Germinal center (tissue), 1 donor: ENCODE measurements around the gene GSTT2B.
"Not testable (repeated sequence)": the region's sequence is repeated elsewhere in the genome, so short reads cannot be mapped to it uniquely, and the experiment has no call there.

Source experiments
- DNase-seq: peaks from one replicate; pipeline ENCODE4 v3.0.0; 2012; ENCODE audit warnings: mixed read lengths, low spot score

Gene GSTT2B, protein sequence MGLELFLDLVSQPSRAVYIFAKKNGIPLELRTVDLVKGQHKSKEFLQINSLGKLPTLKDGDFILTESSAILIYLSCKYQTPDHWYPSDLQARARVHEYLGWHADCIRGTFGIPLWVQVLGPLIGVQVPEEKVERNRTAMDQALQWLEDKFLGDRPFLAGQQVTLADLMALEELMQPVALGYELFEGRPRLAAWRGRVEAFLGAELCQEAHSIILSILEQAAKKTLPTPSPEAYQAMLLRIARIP

DNA sequence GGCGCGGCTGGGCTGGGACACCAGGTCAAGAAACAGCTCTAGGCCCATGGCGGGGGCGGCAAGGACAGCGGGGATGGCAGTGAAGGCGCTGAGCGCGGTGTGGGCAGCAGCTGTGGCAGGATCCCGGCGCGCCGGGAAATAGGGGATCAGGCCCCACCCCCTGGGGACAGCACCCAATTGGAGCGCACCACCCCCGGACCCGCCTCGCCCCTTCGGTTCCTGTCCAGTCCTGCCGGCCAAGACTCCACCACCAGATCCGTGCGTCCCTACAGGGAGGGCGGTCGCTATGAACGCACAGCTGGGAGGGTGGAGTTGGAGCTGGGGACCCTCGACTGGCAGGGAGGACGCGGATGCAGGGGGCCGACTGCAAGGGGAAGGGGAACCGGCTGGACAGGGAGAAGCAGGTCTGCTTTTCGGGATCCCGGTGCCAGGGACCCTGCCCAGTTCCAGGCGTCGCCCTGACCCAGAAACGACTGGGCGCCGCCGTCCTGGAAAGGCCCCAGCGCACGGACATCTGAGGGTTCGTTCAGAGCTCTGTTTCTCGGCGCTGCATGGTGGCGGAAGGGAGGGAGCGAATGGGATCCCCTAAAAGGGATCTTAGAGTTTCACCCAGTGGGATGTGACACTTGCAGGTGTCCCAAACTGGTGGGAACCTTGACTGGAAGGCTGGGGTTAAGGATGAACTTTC lies at the start of gene GSTT2B:
Gene GSTT2B (minus strand): TSS at position 112 of the 688 bp plus-strand sequence. CDS start 64 bp downstream, at position 48.
- not testable (repeated sequence) for DNase-seq

DNA sequence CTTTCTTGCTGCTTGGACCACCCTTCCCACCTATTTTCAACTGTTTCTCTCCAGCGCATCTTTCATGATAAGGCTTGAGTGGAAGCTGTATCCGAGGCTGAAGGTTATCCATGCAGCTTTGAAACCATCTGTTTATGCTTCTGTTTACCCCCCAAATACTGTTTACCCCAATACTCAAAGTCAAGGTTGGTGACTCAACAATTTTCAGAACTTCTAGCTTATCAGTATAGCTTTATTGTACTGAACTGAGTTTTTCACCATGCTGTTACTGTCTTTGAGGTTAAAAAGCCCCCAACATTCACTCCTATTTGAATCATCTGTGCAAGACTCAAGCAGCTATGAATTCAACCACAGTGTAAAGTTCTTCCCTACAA lies 49.0 kb upstream of the GSTT2B start:
- DNase-seq = no peak

DNA sequence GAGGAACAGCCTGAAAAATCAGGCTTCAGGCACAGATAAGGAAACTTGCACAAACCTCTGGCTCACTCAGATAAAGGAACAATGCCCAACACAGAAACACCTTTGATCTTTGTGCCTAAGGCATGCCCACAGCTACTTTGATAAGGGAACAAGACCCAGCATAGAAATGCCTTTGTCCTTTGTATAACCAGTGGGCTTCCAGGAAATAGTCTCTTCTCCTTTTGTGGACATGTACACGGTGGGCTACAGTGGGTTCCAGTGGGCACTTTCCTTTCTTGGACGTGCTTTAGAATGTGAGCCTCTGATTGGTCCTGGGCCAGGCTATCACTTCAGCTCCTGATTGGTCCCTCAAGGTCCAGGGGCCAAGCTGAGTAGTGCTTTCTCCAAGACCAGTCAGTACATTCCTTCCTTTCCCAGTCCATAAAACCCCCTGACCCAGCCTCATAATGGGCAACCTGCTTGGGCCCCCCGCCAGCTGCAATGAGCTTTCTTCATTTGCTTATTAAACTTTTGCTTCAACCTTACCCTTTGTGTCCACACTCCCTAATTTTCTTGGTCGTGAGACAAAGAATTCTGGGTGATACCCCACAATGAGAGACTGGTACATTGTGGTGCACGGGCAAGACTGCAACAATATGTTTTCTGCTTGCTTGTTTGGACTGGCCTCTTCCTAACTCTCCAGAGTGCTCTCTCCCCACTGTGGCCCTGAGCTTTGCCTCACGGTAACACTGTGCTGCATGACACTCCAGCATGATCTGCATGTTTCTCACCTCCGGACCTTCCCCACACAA lies 48.4 kb upstream of the GSTT2B start:
- DNase-seq = no peak

DNA sequence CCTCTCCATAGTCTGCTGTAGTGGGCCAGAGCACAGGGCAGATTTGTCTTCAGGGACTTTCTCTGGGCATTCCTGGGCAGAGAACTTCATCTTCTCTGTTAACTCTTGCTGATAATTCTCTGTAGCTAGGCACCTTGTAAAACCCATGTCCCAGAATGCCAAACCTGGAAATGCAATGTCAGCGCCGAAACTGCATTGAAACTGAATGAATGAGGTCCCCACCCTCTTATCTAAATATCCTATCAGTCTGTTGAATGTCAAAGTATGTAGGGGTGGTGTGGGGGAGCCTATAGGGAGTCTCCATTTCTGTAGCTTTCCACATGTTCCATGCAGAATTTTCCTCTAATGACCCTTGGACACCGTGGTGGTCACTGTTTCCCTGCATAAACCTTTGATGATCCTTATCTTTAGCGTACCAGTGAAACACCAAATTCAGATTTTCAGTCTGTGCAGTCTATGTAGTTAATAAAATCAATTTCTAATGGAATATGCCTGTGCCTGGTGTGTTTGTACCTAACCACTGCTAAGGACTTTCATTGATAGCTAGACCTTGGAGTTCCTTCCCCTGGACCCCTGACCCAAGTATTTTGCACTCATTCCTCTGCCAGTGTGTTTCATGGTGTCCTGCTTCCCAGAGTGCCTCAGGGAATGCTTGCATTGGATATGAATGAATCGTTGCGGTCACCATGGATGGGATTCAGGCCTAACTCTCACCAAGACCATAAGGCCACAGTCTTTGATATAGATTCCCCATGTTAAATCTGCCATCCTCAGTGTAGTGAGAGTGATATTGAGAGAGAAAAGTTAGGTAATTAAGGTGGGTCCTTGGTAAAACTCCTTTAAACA lies 47.6 kb upstream of the GSTT2B start:
- DNase-seq = no peak

DNA sequence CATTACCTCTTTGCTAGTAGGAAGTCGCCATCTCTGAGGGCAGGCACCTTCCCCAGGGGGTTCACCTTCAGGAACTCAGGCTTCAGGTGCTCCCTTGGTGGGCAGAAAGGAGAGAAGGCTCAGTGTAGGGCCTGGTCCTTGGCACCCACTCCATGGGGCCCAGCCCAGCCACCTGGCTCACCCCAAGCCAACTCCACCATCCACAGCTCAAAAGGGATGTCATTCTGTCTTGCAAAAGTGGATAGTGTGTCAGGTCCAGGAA lies 47.0 kb upstream of the GSTT2B start:
- no peak for DNase-seq

DNA sequence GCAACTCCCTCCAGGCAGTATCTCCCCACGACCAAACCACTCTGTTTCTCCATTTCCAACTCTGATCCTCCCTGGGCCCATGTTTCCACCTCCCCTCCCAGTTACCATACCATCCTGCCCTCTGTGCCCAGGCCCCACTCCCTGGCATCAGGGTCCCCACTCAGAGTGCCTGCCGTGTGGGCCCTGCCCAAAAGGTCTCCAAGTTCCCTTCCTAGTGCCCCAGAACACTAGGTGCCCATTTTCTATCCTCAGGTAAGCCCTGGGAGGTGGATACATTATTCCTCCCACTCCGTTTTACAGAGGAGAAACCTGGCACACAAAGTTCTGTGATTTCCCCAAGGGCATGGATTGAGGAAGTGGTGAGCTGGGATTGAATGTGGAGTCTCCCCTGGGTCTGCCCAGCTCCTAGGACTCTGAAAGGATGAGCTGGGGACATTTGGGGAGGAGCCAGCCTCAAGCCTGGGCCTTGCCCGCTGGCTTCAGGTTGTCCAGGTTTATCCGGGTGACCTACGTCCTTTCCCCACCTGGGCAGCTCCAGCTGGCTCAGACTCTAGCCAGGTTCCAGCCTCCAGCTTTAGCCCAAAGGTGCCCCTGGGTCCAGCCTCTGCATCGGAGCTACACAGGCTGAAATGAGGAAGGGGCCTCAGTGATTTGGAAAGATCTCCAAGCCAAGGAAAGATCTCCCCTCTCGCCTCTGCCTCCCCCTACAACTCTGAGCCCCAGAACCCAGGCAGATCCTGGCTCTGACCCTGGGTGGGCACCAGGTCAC lies 46.4 kb upstream of the GSTT2B start:
- DNase-seq = no peak

DNA sequence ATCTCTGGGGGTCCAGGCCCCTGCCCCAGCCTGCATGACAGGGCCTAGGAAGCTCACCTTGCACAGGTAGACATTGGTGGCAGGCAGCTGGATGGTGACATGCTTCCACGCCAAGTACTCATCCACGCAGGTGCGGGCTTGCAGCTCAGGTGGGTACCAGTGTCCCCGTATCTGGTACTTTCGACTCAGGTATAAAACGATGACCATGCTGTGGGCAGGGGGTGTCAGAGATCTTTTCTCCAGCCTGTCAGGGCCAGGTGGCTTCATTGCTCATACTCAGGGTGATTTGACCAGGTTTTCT lies 45.9 kb upstream of the GSTT2B start:
- no peak for DNase-seq

DNA sequence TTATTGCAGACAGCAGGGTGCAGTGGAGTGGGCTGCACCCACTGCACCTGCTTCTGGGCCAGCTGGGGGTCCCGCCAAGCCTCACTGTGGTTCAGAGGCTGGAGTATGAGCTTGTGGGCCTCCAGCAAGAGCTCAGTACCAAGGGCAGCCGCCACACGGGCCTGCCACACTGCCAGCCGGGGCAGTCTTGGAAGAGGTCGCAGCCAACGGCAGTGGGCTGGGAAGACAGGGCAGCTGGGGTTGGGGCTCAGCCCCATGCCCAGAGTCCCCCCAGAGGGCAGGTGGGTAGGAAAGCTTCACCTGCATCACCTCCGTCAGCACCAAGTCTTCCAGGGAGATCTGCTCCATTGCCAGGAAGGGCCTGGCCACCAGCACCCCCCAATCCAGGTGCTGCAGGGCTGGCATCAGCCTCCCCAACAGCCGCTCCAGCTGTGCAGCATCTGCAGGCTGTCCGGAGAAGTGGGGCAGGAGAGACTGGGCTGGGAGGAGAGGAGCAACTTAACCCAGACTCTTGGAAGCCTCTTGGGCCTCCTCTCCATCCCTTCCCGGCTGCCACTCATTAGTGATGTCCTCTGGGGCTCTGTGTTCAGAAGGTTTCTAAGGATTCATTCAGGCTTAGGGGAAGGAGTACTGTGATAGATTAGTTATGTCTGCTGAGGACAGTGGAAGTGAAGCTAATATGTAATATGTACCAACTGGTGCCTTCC lies 45.4 kb upstream of the GSTT2B start:
- no peak for DNase-seq

DNA sequence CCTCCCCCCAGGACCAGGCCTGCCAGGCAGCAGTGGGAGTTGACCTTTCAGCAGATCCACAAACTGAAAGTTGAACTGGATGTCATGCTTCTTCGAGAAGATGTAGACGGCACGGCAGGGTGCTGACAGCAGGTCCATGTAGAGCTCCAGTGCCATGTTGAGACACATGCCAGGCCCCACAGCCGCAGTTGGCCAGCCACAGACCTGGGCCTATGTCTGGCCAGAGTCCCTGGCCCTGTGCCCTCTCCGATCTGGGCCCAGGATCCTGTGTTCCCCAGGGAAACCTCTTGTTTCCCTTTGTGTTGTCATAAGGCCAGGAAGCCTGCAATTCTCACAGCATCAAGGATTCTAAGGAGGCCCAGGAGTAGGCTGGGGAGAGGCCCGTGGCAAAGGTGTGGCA lies 44.2 kb upstream of the GSTT2B start, which contains the start of gene GSTT4:
Gene GSTT4 (minus strand): TSS at position 253 of the 400 bp plus-strand sequence. CDS start 97 bp downstream, at position 156.
- no peak for DNase-seq

DNA sequence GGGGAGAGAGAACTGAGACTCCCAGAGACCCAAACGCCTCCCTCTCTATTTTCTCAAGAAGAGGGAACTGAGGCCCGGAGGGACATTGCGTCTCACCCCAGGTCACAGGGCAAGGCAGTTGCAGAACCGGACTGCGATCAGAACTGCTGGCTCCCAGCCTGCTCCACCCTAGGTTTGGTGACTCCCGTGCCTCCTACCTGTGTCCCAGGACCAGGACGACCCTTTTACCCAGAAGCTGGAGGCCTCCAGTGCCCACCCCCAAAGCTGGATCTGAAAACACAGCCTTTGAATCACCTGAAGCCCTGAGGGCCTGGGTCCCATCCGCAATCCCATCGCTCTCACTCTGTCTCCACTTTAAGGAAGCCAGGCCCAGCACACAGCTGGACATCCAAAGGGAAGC lies 42.9 kb upstream of the GSTT2B start:
- no peak for DNase-seq

DNA sequence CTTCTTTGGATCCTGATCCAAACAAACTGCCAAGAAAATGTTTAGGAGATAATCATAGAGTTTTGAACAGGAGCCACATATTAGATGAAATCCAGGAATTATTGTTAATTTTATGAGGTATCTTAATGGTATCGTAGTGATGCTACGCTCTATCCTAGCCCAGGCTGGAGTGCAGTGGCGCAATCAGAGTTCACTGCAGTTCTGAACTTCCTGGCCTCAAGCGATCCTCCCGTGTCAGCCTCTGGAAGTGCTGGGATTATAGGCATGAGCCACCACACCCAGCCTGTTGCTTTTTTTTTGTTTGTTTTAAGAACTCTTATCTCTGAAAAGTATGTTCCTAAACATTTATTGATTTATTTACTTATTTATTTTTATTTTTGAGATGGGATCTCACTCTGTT lies 41.9 kb upstream of the GSTT2B start:
- DNase-seq = no peak

DNA sequence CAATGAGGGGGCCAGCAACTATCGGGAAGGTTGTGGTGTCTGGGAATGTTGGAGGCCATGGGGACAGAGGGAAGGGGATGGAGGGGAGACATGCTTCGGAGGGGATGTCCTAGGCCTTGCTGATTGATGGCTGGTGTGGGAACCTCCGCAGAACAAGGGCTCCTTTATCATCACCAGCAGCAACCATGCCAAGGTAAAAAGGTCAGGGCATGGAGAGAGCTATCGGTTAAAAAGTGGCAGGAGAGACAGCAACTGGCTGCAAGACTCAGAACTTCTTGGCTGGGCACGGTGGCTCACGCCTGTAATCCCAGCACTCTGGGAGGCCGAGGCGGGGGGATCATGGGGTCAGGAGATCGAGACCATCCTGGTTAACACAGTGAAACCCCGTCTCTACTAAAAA lies 41.3 kb upstream of the GSTT2B start:
- no peak for DNase-seq

DNA sequence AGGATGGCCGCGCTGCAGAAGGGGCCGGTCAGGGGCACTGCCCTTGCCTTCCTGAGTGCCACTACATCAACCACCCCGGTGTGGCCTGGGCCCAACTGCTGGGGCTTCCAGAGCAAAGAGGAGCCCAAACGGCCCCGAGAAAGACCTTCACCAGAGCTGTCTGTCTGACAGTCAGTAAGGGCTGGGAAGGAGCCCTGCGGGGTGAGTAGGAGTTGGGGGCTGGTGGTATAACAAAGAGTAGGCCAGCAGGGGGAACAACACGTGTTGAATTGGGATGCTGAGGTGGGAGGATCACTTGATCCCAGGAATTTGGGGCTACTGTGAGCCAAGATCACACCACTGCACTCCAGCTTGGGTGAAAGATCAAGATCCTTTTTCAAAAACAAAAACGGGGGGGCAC lies 40.3 kb upstream of the GSTT2B start:
- DNase-seq = no peak

DNA sequence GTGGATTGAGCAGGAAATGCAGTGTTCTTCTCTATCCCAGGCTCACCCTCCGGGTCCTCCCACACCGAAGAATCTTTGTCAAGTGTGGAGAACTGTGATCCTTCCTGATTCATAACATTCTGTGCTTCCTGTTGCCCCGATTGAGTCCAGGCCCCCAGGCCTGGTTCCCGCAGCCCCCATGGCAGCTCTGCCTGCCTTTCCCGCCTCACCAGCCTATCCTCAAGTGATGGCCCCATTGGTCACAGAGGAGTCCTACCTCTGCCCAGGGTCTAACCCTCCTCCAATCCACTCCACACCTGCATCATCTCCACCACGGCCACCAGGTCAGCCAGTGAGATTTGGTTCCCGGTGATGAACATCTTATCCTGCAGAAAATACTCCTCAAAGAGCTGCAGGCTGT lies 38.8 kb upstream of the GSTT2B start:
- DNase-seq = not testable (repeated sequence)

DNA sequence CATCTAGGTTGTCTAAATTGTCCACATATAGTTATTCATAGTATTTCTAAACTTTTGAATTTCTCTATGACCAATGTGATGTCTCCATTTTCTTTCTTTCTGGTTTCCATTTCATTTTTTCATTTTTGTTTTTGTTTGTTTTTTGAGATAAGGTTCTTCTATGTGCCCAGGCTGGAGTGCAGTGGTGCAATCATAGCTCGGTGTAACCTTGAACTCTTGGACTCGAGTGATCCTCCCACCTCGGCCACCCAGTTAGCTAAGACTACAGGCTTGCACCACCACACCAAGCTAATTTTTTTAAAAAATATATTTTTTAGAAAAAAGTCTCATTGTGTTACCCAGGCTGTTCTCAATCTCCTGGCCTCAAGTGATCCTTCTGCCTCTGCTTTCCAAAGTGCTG lies 36.1 kb upstream of the GSTT2B start:
- no peak for DNase-seq

DNA sequence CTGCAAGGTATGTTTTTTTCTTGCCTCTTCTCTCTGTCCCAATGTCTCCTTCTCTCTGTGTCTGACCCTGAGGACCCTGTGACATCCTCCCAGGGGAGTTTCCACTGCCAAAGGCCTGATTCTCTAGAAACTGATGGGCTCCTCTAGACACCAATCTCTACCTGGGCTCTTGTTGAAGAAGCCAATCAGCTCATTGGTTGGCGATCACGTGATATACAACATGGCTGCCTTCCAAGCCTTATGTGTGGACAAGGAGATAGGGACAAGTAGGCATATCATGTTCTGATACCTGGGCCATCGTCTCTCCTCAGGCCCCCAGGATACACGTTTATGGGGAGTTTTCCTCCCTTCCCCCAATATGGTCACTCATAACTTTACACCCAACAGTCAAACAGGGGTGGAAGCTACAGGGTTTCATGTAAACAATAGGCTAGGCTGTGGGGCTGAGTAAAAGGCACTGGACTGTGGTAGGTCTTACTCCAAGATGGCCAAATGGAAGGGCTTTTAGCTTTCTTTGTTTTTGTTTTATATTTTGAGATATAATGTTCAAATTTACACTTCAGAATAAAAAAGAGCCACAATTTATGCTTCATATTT lies 32.7 kb upstream of the GSTT2B start:
- DNase-seq = not testable (repeated sequence)

DNA sequence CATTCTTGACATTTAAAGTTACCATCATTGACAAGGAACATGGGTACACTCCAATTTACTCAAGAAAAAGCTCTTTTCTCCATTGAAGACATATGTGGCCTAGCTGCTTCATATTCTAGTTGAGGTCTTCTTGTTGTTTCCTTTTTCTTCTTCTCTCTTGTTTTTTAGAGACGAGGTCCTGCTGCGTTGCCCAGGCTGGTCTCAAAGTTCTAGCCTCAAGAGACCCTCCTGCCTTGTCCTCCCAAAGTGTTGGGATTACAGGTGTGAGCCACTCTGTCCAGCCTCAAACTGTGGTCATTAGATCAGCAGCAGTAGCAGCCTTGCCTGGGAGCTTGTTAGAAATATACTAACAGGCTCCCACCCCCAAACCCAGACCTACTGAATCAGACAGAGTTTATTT lies 32.1 kb upstream of the GSTT2B start:
- DNase-seq = not testable (repeated sequence)

DNA sequence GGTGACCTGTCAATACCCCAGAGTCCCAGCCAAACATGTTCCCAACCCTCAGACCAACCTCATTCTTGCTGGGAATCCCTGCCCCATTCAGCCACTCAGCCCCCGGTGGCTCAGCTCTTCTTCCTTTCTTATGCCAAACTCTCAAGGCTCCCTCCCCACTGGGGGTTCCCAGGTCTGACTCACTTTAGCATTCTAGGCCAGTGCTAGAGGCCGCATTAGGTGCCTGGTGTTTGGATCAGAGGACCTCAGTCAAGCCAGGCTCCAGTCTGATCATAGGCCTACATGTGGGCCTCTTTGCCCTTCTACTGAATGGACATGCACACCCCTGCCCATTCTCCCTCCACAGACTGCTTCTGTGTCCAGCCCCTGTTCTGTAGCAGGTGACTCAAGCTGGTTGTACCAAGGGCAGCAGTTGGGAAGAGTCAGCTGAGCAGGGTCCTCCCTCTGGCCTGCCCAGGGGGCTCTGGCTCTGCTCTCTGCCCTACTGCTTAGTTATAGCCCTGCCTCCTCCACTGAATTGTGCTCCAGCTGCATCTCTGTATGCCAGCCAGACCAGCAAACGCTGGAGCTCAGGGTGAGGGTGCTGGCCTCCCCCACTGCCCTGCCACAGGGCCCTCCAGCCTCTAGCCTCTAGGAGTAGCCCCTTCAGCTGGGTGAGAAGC lies 28.7 kb upstream of the GSTT2B start:
- not testable (repeated sequence) for DNase-seq

DNA sequence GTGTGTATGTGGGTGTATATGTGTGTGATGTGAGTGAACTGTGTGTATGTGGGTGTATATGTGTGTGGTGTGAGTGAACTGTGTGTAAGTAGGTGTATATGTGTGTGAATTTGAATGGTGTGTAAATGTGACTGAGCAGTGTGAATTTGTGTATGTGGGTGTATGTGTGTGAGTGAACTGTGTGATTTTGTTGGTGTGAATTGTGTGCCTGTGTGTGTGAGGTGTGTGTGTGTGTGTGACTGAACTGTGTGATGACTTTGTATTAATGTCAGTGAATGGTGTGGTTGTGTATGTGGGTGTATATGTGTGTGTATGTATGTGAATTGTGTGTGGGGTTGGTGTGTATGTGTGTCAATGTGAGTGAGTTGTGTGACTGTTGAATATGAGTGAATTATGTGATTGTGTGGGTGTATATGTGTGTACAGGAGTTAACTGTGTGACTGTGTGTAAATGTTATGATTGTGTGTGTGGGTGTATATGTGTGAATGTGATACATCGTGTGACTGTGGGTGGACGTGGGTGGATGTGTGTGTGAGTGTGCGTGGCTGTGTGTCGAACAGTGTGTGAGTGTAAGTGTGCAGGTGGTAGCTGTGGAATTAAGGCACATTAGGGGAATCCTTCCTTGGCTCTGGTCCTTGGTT lies 25.7 kb upstream of the GSTT2B start:
- not testable (repeated sequence) for DNase-seq

DNA sequence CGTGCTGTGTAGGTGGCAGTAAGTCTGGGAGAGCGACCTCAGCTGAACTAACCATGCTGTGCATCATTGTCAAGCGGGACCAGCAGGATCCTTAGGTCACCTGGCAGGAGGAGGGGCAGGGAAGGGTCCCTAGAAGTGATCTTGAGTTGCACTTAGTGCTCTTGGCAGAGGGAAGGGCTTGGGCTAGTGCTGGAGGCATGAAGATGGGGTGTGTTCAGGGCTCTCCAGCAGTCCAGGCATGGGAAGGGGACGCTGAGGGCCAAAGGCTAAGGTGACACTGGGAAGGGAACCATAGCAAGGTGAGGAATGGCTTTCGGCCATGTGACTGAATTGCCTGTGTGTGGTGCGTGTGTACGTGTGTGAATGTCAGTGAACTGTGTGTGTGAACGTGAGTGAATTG lies 25.1 kb upstream of the GSTT2B start:
- not testable (repeated sequence) for DNase-seq
